Measurements from ENCODE around the gene NEK10. TPM values are rescaled to one million over a fixed set of nuclear protein-coding genes. Genes with fewer than 3 reads are reported as not detected.

The NEK10 gene
- total and polyA plus RNA-seq, 2 of the 13 experiments (the other 11 are each of a cell fraction or from before 2014, with no cell fraction given) = 2.8 to 14.2 TPM

DNA sequence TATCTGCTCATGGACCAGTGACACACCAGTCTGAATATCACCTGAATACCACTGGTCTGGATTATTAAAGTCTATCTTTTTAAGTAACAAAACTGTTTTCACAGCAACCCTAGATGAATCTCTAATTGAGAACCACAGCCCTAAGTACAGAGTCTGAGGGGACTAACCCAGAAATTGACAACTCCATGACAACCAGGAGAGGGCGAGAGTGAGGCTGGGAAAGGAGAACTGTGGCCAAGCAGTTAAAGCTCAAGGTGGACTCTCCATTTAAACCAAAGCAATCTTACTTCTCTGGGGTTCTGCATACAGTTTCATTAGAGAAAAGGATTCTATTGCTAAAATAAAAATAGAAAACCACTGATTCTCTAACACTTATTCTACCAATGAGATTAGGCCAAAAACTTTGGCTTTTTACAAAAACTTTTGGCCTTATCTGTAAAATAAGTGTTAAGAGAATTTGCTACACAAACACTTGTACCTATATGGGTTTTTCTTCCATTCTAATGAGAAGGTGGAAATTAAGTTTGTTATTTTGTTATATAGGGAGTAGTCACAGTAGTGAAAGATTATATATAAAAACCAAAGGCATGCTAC is 11.4 kb downstream of the NEK10 start (continued):
- TF ChIP-seq BCLAF1 (IDR thresholded peaks at IDR 0.05) = no peak
- no peak for TF ChIP-seq ZFP41 (CRISPR knock-in tag; IDR thresholded peaks at IDR 0.05; ENCODE audit: borderline replicate concordance)
- TF ChIP-seq PLRG1 (conservative IDR thresholded peaks at IDR 0.05) = no peak
- TF ChIP-seq KAT8 (CRISPR knock-in tag; IDR thresholded peaks at IDR 0.05) = no peak
- no peak for TF ChIP-seq FOXP1 (IDR thresholded peaks at IDR 0.05)
- TF ChIP-seq FOXP1 (CRISPR knock-in tag; IDR thresholded peaks at IDR 0.05) = no peak
- no peak for TF ChIP-seq ZNF326 (CRISPR knock-in tag; IDR thresholded peaks at IDR 0.05; ENCODE audit: borderline replicate concordance)
- TF ChIP-seq PRMT3 (CRISPR knock-in tag; IDR thresholded peaks at IDR 0.05; ENCODE audit: borderline replicate concordance, low read depth) = no peak
- TF ChIP-seq SP140L (CRISPR knock-in tag; IDR thresholded peaks at IDR 0.05; ENCODE audit: borderline replicate concordance) = no peak
- no peak for TF ChIP-seq ZBTB1 (CRISPR knock-in tag; IDR thresholded peaks at IDR 0.05; ENCODE audit: borderline replicate concordance)
- TF ChIP-seq ZNF644 (CRISPR knock-in tag; IDR thresholded peaks at IDR 0.05; ENCODE audit: low read depth) = 0 out of 2 replicates have a peak, but pooled peaks have one; percentile 59
- no peak for TF ChIP-seq SUZ12 (IDR thresholded peaks at IDR 0.05; ENCODE audit: low read depth, low read length)
- TF ChIP-seq ARID5B (CRISPR knock-in tag; IDR thresholded peaks at IDR 0.05) = peak; percentile 41
- TF ChIP-seq, protein P1, sequence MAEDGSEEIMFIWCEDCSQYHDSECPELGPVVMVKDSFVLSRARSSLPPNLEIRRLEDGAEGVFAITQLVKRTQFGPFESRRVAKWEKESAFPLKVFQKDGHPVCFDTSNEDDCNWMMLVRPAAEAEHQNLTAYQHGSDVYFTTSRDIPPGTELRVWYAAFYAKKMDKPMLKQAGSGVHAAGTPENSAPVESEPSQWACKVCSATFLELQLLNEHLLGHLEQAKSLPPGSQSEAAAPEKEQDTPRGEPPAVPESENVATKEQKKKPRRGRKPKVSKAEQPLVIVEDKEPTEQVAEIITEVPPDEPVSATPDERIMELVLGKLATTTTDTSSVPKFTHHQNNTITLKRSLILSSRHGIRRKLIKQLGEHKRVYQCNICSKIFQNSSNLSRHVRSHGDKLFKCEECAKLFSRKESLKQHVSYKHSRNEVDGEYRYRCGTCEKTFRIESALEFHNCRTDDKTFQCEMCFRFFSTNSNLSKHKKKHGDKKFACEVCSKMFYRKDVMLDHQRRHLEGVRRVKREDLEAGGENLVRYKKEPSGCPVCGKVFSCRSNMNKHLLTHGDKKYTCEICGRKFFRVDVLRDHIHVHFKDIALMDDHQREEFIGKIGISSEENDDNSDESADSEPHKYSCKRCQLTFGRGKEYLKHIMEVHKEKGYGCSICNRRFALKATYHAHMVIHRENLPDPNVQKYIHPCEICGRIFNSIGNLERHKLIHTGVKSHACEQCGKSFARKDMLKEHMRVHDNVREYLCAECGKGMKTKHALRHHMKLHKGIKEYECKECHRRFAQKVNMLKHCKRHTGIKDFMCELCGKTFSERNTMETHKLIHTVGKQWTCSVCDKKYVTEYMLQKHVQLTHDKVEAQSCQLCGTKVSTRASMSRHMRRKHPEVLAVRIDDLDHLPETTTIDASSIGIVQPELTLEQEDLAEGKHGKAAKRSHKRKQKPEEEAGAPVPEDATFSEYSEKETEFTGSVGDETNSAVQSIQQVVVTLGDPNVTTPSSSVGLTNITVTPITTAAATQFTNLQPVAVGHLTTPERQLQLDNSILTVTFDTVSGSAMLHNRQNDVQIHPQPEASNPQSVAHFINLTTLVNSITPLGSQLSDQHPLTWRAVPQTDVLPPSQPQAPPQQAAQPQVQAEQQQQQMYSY (CRISPR knock-in tag; IDR thresholded peaks at IDR 0.05) = no peak
- TF ChIP-seq ZBED4 (CRISPR knock-in tag; IDR thresholded peaks at IDR 0.05; ENCODE audit: borderline replicate concordance) = no peak
- TF ChIP-seq DDIT3 (CRISPR knock-in tag; IDR thresholded peaks at IDR 0.05) = no peak

Data from HepG2 (cell line).